HCT116 (cell line): ENCODE data around the gene TMEM141. TPM values are rescaled to one million over a fixed set of nuclear protein-coding genes. Genes with fewer than 3 reads are reported as not detected.

Source experiments
- ATAC-seq: fragments of 200-7000 bp; cut with Tn5 transposase; 2 replicates; pipeline ENCODE4 v1.9.1; 2020; ENCODE audit warnings: mild to moderate bottlenecking, moderate library complexity
- BruUV-seq: library from RNA; stranded (reverse); fragments of 400-500 nt; replicated peaks from 2 replicates; lab custom pipeline; 2021; lab: Mats Ljungman, UMichigan
- CTCF ChIA-PET: fragments of 300-600 bp; sonication (Branson Sonifier 250); formaldehyde crosslinking; loops from one replicate; lab custom pipeline; 2021; ENCODE audit warnings: antibody characterized with exemption; lab: Charles Lee
- POLR2A ChIA-PET: fragments of 300-600, 350-600 bp; sonication (Branson Sonifier 250); formaldehyde crosslinking; loops from one replicate; lab custom pipeline; 2021; ENCODE audit warnings: antibody characterized with exemption; lab: Charles Lee
- RAD21 ChIA-PET, 2 experiments: fragments of 300-600 bp; sonication (Branson Sonifier 250); formaldehyde crosslinking; loops; one replicate each; lab custom pipeline; 2023; ENCODE audit warnings: low total read pairs in 2 of 2; ENCODE audit not compliant: uncharacterized antibody in 2 of 2, unreplicated experiment in 2 of 2, low non-redundant PET in 1 of 2; lab: Charles Lee
- DNase-seq: peaks from one replicate; pipeline ENCODE4 v3.0.0-alpha.2; 2010; ENCODE audit warnings: low read depth, low spot score
- H2AFZ ChIP-seq: fragments of 200-600 bp; shearing (Covaris generic), sonication (generic); 2 replicates; pipeline ENCODE4 v1.6.1; 2017; ENCODE audit warnings: low read depth, mixed run types, mixed read lengths, antibody characterized with exemption, low read length; ENCODE audit not compliant: poor library complexity, severe bottlenecking
- H3K27ac ChIP-seq: 2 replicates; pipeline ENCODE4 v1.5.1; 2012; ENCODE audit warnings: low read depth, low read length
- H3K27me3 ChIP-seq: fragments of 200-600 bp; sonication (generic); 2 replicates; pipeline ENCODE4 v1.6.1; 2016; ENCODE audit warnings: mixed run types, low read length, mixed read lengths; ENCODE audit not compliant: insufficient read depth
- H3K36me3 ChIP-seq, 2 experiments: fragments of 200-500 bp in 1 of 2; fragments of 200-600 bp in 1 of 2; sonication (Bioruptor generic) in 1 of 2; sonication (generic) in 1 of 2; 2 replicates each; pipeline versions ENCODE4 v1.5.1 to v1.6.1; 2014 to 2016; ENCODE audit warnings: low read length in 2 of 2, inconsistent platforms in 1 of 2, mixed read lengths in 1 of 2, mixed run types in 1 of 2; ENCODE audit not compliant: insufficient read depth in 2 of 2, control insufficient read depth in 1 of 2
- H3K4me1 ChIP-seq, 2 experiments: fragments of 200-600 bp in 1 of 2; sonication (generic) in 1 of 2; 2 replicates each; pipeline versions ENCODE4 v1.5.1 to v1.6.1; 2012 to 2017; ENCODE audit warnings: low read length in 2 of 2, inconsistent platforms in 1 of 2, mild to moderate bottlenecking in 1 of 2, mixed read lengths in 1 of 2, mixed run types in 1 of 2, moderate library complexity in 1 of 2; ENCODE audit not compliant: insufficient read depth in 2 of 2, control insufficient read depth in 1 of 2
- H3K4me2 ChIP-seq: fragments of 200-600 bp; sonication (generic); 2 replicates; pipeline ENCODE4 v1.6.1; 2017; ENCODE audit warnings: mixed run types, low read length, mixed read lengths
- H3K4me3 ChIP-seq, 2 experiments: fragments of 200-600 bp in 1 of 2; sonication (generic) in 1 of 2; replicated peaks in 1 of 2; 2 replicates each; pipeline ENCODE4 v1.5.1; 2011 to 2016; ENCODE audit warnings: low read length in 2 of 2, control low read depth in 1 of 2, low read depth in 1 of 2, mild to moderate bottlenecking in 1 of 2, mixed read lengths in 1 of 2, mixed run types in 1 of 2
- H3K79me2 ChIP-seq: fragments of 200-600 bp; sonication (generic); 2 replicates; pipeline ENCODE4 v1.6.1; 2017; ENCODE audit warnings: mild to moderate bottlenecking, mixed run types, low read length, moderate library complexity, mixed read lengths; ENCODE audit not compliant: insufficient read depth
- H3K9ac ChIP-seq: fragments of 200-600 bp; sonication (generic); 2 replicates; pipeline ENCODE4 v1.6.1; 2016; ENCODE audit warnings: low read length, mixed read lengths
- H3K9me2 ChIP-seq: fragments of 200-600 bp; sonication (generic), shearing (Covaris generic); 2 replicates; pipeline ENCODE4 v1.6.1; 2017; ENCODE audit warnings: mixed run types, mild to moderate bottlenecking, moderate library complexity; ENCODE audit not compliant: insufficient read depth
- H3K9me3 ChIP-seq, 2 experiments: fragments of 200-500 bp in 1 of 2; fragments of 200-600 bp in 1 of 2; sonication (Bioruptor generic) in 1 of 2; sonication (generic) in 1 of 2; 2 replicates each; pipeline ENCODE4 v1.6.1; 2014 to 2017; ENCODE audit warnings: low read length in 2 of 2, mixed read lengths in 2 of 2, inconsistent platforms in 1 of 2, low read depth in 1 of 2, mild to moderate bottlenecking in 1 of 2, mixed run types in 1 of 2, moderate library complexity in 1 of 2; ENCODE audit not compliant: control insufficient read depth in 1 of 2, insufficient read depth in 1 of 2
- H4K20me1 ChIP-seq: fragments of 200-600 bp; sonication (generic), shearing (Covaris generic); 2 replicates; pipeline ENCODE4 v1.6.1; 2017; ENCODE audit warnings: mixed run types, mild to moderate bottlenecking, moderate library complexity; ENCODE audit not compliant: insufficient read depth
- EZH2phosphoT487 ChIP-seq: fragments of 200-600 bp; IDR thresholded peaks from 2 replicates; pipeline ENCODE4 v1.6.1; 2018; ENCODE audit warnings: antibody characterized with exemption, borderline replicate concordance
- POLR2A ChIP-seq: IDR thresholded peaks from 2 replicates; pipeline ENCODE4 v1.7.0; 2011; ENCODE audit warnings: borderline replicate concordance; ENCODE audit not compliant: insufficient read depth, insufficient read length; ENCODE audit errors: extremely low read depth
- RAD21 ChIP-seq: IDR thresholded peaks from 2 replicates; pipeline ENCODE4 v1.6.1; 2012; ENCODE audit warnings: low read depth, mild to moderate bottlenecking
- ZBTB33 ChIP-seq: IDR thresholded peaks from 2 replicates; pipeline ENCODE4 v1.6.1; 2011; ENCODE audit warnings: mild to moderate bottlenecking, low read length, moderate library complexity; ENCODE audit not compliant: insufficient replicate concordance; ENCODE audit errors: extremely low read depth
- intact Hi-C: fragments of 100-400 bp; cut with micrococcal nuclease; formaldehyde crosslinking; loops from 2 replicates; pipeline ENCODE4 v1.10.0; 2022
- total RNA-seq: library from RNA; stranded (reverse); gene quantifications from one replicate; pipeline ENCODE4 v1.2.1, GENCODE V29; 2021; ENCODE audit not compliant: unreplicated experiment

Gene TMEM141
- total RNA-seq, 1 experiment from 2014 or later = 73.6 TPM

- H3K27ac ChIP-seq = peak overlapping the region; percentile 97
- H3K36me3 ChIP-seq = peaks cover 5 to 8% of the 10 kb centered on the region in 2 experiments; a peak in 3 of 4 replicates
- intact Hi-C loops = no loop called here
- H3K79me2 ChIP-seq = peaks cover 46% of the 10 kb centered on the region
- ChIA-PET POLR2A (no interaction called here), RAD21 (no interaction called here), CTCF (interaction anchor here (0.9 kb wide), 1 partner anchor 223 kb away, joined by 3 read pairs; no protein-coding TSS in a partner anchor)
- peak overlapping the region; percentile 79 to 93 for H3K4me3 ChIP-seq
- H3K4me2 ChIP-seq = peak overlapping the region; percentile 90
- no peaks in the 10 kb centered on the region for H3K9me3 ChIP-seq
- DNase-seq (no peak), ATAC-seq (peak; percentile 7)
- no peaks in the 10 kb centered on the region for H3K9me2 ChIP-seq
- BruUV-seq = no TSS peak
- H2AFZ ChIP-seq = no peak overlapping the region
- peaks cover 18 to 22% of the 10 kb centered on the region in 2 experiments for H3K4me1 ChIP-seq
- H3K27me3 ChIP-seq = no peaks in the 10 kb centered on the region
- no peaks in the 10 kb centered on the region for H4K20me1 ChIP-seq
- TF ChIP-seq RAD21 (no peak), ZBTB33 (no peak), EZH2phosphoT487 (no peak), POLR2A (no peak)
- H3K9ac ChIP-seq = peak overlapping the region; percentile 96
These were observed 15.6 kb downstream of the TMEM141 start for GRCh38 chr9:136806631-136807201.
